WTC11 (cell line): ENCODE data around the gene RTP3. TPM values are rescaled to one million over a fixed set of nuclear protein-coding genes. Genes with fewer than 3 reads are reported as not detected.

Source experiments
- ATAC-seq: fragments of 200-7000 bp; cut with Tn5 transposase; 2 replicates; pipeline ENCODE4 v1.10.0; 2021; ENCODE audit warnings: mild to moderate bottlenecking, moderate library complexity
- CTCF ChIA-PET: fragments of 300-600 bp; sonication (Branson Sonifier 250); formaldehyde crosslinking; loops from one replicate; lab custom pipeline; 2021; ENCODE audit warnings: antibody characterized with exemption; lab: Charles Lee
- POLR2A ChIA-PET: fragments of 350-600 bp; sonication (Branson Sonifier 250); formaldehyde crosslinking; loops from one replicate; lab custom pipeline; 2021; ENCODE audit warnings: antibody characterized with exemption; lab: Charles Lee
- DNase-seq: peaks from one replicate; pipeline ENCODE4 v3.0.0; 2021; ENCODE audit warnings: low spot score
- H3K27ac Mint-ChIP-seq: 2 replicates; pipeline ENCODE4 v1.8.0; 2021; ENCODE audit warnings: mixed read lengths
- H3K27me3 Mint-ChIP-seq: 2 replicates; pipeline ENCODE4 v1.8.0; 2021; ENCODE audit warnings: low read depth, mild to moderate bottlenecking, moderate library complexity, mixed read lengths
- H3K36me3 Mint-ChIP-seq: 2 replicates; pipeline ENCODE4 v1.8.0; 2021; ENCODE audit warnings: mixed read lengths
- H3K4me1 Mint-ChIP-seq: 2 replicates; pipeline ENCODE4 v1.8.0; 2022; ENCODE audit warnings: mixed read lengths
- H3K4me3 Mint-ChIP-seq: 2 replicates; pipeline ENCODE4 v1.8.0; 2021; ENCODE audit warnings: mild to moderate bottlenecking, moderate library complexity, mixed read lengths
- H3K9me3 Mint-ChIP-seq: 2 replicates; pipeline ENCODE4 v1.8.0; 2021; ENCODE audit warnings: mixed read lengths
- CDX4 ChIP-seq: fragments of 250-450 bp; sonication (Bioruptor Pico); IDR thresholded peaks from 2 replicates; pipeline ENCODE4 v1.9.0; 2021; ENCODE audit warnings: moderate library complexity, mild to moderate bottlenecking, inconsistent platforms, borderline replicate concordance
- ETV6 ChIP-seq: sonication (generic); formaldehyde crosslinking; IDR thresholded peaks from 2 replicates; pipeline ENCODE4 v1.8.1; 2022; ENCODE audit warnings: mild to moderate bottlenecking, missing genetic modification reagents
- JAZF1 ChIP-seq: fragments of 250-450 bp; sonication (Bioruptor Pico); IDR thresholded peaks from 2 replicates; pipeline ENCODE4 v1.9.0; 2021; ENCODE audit warnings: moderate library complexity, mild to moderate bottlenecking, inconsistent platforms
- MLX ChIP-seq: sonication (generic); formaldehyde crosslinking; IDR thresholded peaks from 2 replicates; pipeline ENCODE4 v1.8.1; 2023; ENCODE audit warnings: mild to moderate bottlenecking, missing genetic modification reagents, moderate library complexity
- NFATC4 ChIP-seq: fragments of 250-450 bp; sonication (Bioruptor Pico); IDR thresholded peaks from 2 replicates; pipeline ENCODE4 v1.9.0; 2021; ENCODE audit warnings: mild to moderate bottlenecking
- PRDM15 ChIP-seq: sonication (generic); formaldehyde crosslinking; IDR thresholded peaks from 2 replicates; pipeline ENCODE4 v1.8.0; 2022; ENCODE audit warnings: missing genetic modification reagents
- PRRX2 ChIP-seq: fragments of 250-450 bp; sonication (Bioruptor Pico); IDR thresholded peaks from 2 replicates; pipeline ENCODE4 v1.8.0; 2021; ENCODE audit warnings: mild to moderate bottlenecking
- SP1 ChIP-seq: sonication (generic); formaldehyde crosslinking; conservative IDR thresholded peaks from 2 replicates; pipeline ENCODE4 v1.8.1; 2022; ENCODE audit warnings: missing genetic modification reagents
- TP53 ChIP-seq: sonication (generic); formaldehyde crosslinking; IDR thresholded peaks from 2 replicates; pipeline ENCODE4 v1.8.1; 2023; ENCODE audit warnings: mild to moderate bottlenecking, missing genetic modification reagents
- ZMAT4 ChIP-seq: fragments of 250-450 bp; sonication (Bioruptor Pico); IDR thresholded peaks from 2 replicates; pipeline ENCODE4 v1.9.0; 2021; ENCODE audit warnings: mild to moderate bottlenecking
- ZNF671 ChIP-seq: fragments of 250-450 bp; sonication (Bioruptor Pico); IDR thresholded peaks from 2 replicates; pipeline ENCODE4 v1.8.0; 2021; ENCODE audit warnings: mild to moderate bottlenecking
- ZSCAN18 ChIP-seq: fragments of 250-450 bp; sonication (Bioruptor Pico); IDR thresholded peaks from 2 replicates; pipeline ENCODE4 v2.1.2; 2022; ENCODE audit warnings: mild to moderate bottlenecking, moderate library complexity
- total RNA-seq: library from RNA; stranded (reverse); gene quantifications from 3 replicates; pipeline ENCODE4 v1.2.3, GENCODE V29; 2021
- TF ChIP-seq, protein P1 (sequence below): sonication (generic); formaldehyde crosslinking; conservative IDR thresholded peaks from 2 replicates; pipeline ENCODE4 v1.8.1; 2022; ENCODE audit warnings: mild to moderate bottlenecking, missing genetic modification reagents
- TF ChIP-seq, protein P2 (sequence below): fragments of 250-450 bp; sonication (Bioruptor Pico); IDR thresholded peaks from 2 replicates; pipeline ENCODE4 v1.9.0; 2021; ENCODE audit warnings: mild to moderate bottlenecking, borderline replicate concordance
- TF ChIP-seq, protein P3 (sequence below): sonication (generic); formaldehyde crosslinking; IDR thresholded peaks from 2 replicates; pipeline ENCODE4 v1.8.1; 2023; ENCODE audit warnings: mild to moderate bottlenecking, missing genetic modification reagents

RTP3 gene
- total RNA-seq, 1 experiment from 2014 or later: not detected

GRCh38 chr3:46512191-46512749 lies 14.5 kb downstream of the RTP3 start:
- DNase-seq (no peak), ATAC-seq (no peak)
- ChIA-PET POLR2A (no interaction called here), CTCF (interaction anchor here (0.6 kb wide), 1 partner anchor 706 kb away, joined by 3 read pairs; no protein-coding TSS in a partner anchor)
- no peak overlapping the region for H3K27ac Mint-ChIP-seq
- H3K36me3 Mint-ChIP-seq: no peaks in the 10 kb centered on the region
- peaks cover 12% of the 10 kb centered on the region; the same call in 1 of the 2 replicates for H3K4me1 Mint-ChIP-seq
- H3K27me3 Mint-ChIP-seq: peaks cover 5% of the 10 kb centered on the region
- no peak overlapping the region for H3K4me3 Mint-ChIP-seq
- no peaks in the 10 kb centered on the region for H3K9me3 Mint-ChIP-seq
- TF ChIP-seq ETV6 (CRISPR knock-in tag): no peak
- TF ChIP-seq JAZF1: no peak
- TF ChIP-seq CDX4 (CRISPR knock-in tag): no peak
- no peak for TF ChIP-seq MLX (CRISPR knock-in tag)
- no peak for TF ChIP-seq TP53 (CRISPR knock-in tag)
- no peak for TF ChIP-seq NFATC4 (CRISPR knock-in tag)
- TF ChIP-seq, protein P1, sequence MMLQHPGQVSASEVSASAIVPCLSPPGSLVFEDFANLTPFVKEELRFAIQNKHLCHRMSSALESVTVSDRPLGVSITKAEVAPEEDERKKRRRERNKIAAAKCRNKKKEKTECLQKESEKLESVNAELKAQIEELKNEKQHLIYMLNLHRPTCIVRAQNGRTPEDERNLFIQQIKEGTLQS (CRISPR knock-in tag): no peak
- no peak for TF ChIP-seq PRRX2 (CRISPR knock-in tag)
- TF ChIP-seq PRDM15 (CRISPR knock-in tag): no peak
- TF ChIP-seq SP1 (CRISPR knock-in tag): no peak
- TF ChIP-seq ZMAT4 (CRISPR knock-in tag): no peak

GRCh38 chr3:46516521-46516920 lies 18.7 kb downstream of the RTP3 start:
- peaks cover 6% of the 10 kb centered on the region; the same call in 1 of the 2 replicates for H3K36me3 Mint-ChIP-seq
- peaks cover 2% of the 10 kb centered on the region; the same call in 1 of the 2 replicates for H3K27me3 Mint-ChIP-seq
- H3K9me3 Mint-ChIP-seq: peaks cover 7% of the 10 kb centered on the region; the same call in 1 of the 2 replicates
- CTCF ChIA-PET: interaction anchor here (1.4 kb wide), 1 partner anchor 28 kb away, joined by 3 read pairs; no protein-coding TSS in a partner anchor
- H3K4me3 Mint-ChIP-seq: no peak overlapping the region
- H3K27ac Mint-ChIP-seq: no peak overlapping the region
- H3K4me1 Mint-ChIP-seq: peaks cover 10% of the 10 kb centered on the region
- DNase-seq (no peak), ATAC-seq (no peak)
- POLR2A ChIA-PET: no interaction called here
- no peak for TF ChIP-seq ETV6 (CRISPR knock-in tag)
- TF ChIP-seq ZNF671 (CRISPR knock-in tag): no peak
- TF ChIP-seq, protein P2, sequence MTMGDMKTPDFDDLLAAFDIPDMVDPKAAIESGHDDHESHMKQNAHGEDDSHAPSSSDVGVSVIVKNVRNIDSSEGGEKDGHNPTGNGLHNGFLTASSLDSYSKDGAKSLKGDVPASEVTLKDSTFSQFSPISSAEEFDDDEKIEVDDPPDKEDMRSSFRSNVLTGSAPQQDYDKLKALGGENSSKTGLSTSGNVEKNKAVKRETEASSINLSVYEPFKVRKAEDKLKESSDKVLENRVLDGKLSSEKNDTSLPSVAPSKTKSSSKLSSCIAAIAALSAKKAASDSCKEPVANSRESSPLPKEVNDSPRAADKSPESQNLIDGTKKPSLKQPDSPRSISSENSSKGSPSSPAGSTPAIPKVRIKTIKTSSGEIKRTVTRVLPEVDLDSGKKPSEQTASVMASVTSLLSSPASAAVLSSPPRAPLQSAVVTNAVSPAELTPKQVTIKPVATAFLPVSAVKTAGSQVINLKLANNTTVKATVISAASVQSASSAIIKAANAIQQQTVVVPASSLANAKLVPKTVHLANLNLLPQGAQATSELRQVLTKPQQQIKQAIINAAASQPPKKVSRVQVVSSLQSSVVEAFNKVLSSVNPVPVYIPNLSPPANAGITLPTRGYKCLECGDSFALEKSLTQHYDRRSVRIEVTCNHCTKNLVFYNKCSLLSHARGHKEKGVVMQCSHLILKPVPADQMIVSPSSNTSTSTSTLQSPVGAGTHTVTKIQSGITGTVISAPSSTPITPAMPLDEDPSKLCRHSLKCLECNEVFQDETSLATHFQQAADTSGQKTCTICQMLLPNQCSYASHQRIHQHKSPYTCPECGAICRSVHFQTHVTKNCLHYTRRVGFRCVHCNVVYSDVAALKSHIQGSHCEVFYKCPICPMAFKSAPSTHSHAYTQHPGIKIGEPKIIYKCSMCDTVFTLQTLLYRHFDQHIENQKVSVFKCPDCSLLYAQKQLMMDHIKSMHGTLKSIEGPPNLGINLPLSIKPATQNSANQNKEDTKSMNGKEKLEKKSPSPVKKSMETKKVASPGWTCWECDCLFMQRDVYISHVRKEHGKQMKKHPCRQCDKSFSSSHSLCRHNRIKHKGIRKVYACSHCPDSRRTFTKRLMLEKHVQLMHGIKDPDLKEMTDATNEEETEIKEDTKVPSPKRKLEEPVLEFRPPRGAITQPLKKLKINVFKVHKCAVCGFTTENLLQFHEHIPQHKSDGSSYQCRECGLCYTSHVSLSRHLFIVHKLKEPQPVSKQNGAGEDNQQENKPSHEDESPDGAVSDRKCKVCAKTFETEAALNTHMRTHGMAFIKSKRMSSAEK: no peak
- TF ChIP-seq, protein P3, sequence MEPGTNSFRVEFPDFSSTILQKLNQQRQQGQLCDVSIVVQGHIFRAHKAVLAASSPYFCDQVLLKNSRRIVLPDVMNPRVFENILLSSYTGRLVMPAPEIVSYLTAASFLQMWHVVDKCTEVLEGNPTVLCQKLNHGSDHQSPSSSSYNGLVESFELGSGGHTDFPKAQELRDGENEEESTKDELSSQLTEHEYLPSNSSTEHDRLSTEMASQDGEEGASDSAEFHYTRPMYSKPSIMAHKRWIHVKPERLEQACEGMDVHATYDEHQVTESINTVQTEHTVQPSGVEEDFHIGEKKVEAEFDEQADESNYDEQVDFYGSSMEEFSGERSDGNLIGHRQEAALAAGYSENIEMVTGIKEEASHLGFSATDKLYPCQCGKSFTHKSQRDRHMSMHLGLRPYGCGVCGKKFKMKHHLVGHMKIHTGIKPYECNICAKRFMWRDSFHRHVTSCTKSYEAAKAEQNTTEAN: no peak
- no peak for TF ChIP-seq ZSCAN18 (CRISPR knock-in tag)
- TF ChIP-seq CDX4 (CRISPR knock-in tag): no peak
- TF ChIP-seq PRDM15 (CRISPR knock-in tag): no peak
